ENCODE results near the gene COMMD1.

- no peak for TF ChIP-seq CTCF (IDR thresholded peaks at IDR 0.05)
- TF ChIP-seq POLR2A (IDR thresholded peaks at IDR 0.05): no peak
Measured at GRCh38 chr2:61998426-61998825, 93.0 kb downstream of the COMMD1 start.
